ENCODE measurements around the gene CBX1. TPM values are rescaled to one million over a fixed set of nuclear protein-coding genes. Genes with fewer than 3 reads are reported as not detected.

CBX1 gene
- total and polyA plus RNA-seq, 2 of the 13 experiments (the other 11 are each of a cell fraction or from before 2014, with no cell fraction given), result 17.8 to 108 TPM

DNA sequence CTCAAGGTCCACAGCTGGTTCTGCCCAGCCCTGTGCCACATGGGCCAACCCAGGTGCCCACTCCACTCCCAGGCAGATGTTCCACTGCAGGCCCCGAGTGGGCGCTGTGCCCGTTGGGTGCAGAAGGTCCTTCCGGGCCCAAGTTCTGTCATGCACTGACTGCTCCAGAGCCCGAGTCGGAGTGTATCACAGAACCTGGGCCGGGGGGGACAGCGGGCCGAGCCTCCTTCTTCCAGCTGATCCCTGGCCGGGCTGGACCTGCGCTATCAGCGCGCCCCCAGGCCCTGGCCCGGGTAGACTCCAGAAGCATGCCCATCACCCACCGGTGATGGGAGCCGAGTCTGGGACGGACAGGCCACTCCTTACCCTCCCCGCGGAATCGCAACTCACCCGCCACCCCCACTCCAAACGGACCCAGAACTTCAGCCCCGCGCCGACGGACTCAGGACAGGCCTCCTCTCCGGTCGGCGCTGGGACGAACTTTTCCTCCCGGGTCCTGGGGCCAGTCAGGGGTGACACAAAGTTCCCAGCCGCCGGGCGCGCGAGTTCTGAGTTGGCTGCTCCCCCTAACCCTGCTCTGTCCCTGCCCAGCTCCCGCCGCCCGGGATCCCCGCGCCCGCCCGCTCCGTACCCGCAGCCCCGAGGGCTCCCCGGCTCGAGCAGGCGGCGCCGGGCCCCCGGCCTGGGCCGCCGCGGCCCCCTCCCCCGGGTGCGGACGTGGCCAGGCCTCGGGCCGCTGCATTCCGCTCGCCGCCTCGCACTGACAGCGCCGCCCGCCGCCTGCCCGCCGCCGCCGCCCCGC, 64.0 kb downstream of the CBX1 start, which contains the start of gene COPZ2 (continued):
- TF ChIP-seq STAT6 (CRISPR knock-in tag; IDR thresholded peaks at IDR 0.05; ENCODE audit: borderline replicate concordance), result no peak
- no peak for TF ChIP-seq MAFF (IDR thresholded peaks at IDR 0.05; ENCODE audit: low read depth, low read length)
- no peak for TF ChIP-seq ZNF276 (CRISPR knock-in tag; IDR thresholded peaks at IDR 0.05; ENCODE audit: low read depth)
- TF ChIP-seq HHEX (CRISPR knock-in tag; IDR thresholded peaks at IDR 0.05), result no peak
- TF ChIP-seq ARNTL (CRISPR knock-in tag; IDR thresholded peaks at IDR 0.05), result no peak
- peak; percentile 75 for TF ChIP-seq ZFY (CRISPR knock-in tag; IDR thresholded peaks at IDR 0.05)
- peak; percentile 44; the same call in 1 of the 2 replicates for TF ChIP-seq ZNF253 (CRISPR knock-in tag; IDR thresholded peaks at IDR 0.05; ENCODE audit: borderline replicate concordance)
- TF ChIP-seq PHF20 (CRISPR knock-in tag; IDR thresholded peaks at IDR 0.05), result 0 out of 2 replicates have a peak, but pooled peaks have one; percentile 46
- peak; percentile 81 for TF ChIP-seq SAP130 (CRISPR knock-in tag; IDR thresholded peaks at IDR 0.05; ENCODE audit: low read depth)
- 0 out of 2 replicates have a peak, but pooled peaks have one; percentile 54 for TF ChIP-seq FUBP1 (CRISPR knock-in tag; IDR thresholded peaks at IDR 0.05; ENCODE audit: borderline replicate concordance)
- TF ChIP-seq ZNF790 (CRISPR knock-in tag; IDR thresholded peaks at IDR 0.05; ENCODE audit: borderline replicate concordance), result no peak
- no peak for TF ChIP-seq FOXK2 (IDR thresholded peaks at IDR 0.05)
- TF ChIP-seq ZNF629 (CRISPR knock-in tag; conservative IDR thresholded peaks at IDR 0.05), result no peak
- TF ChIP-seq LRRFIP1 (CRISPR knock-in tag; conservative IDR thresholded peaks at IDR 0.05), result no peak
- TF ChIP-seq HOMEZ (CRISPR knock-in tag; IDR thresholded peaks at IDR 0.05; ENCODE audit: low read depth), result no peak
- peak; percentile 95; the same call in 1 of the 2 replicates for TF ChIP-seq SMAD1 (CRISPR knock-in tag; IDR thresholded peaks at IDR 0.05; ENCODE audit: borderline replicate concordance, low read depth)
